Prostate gland (tissue), 2 donors: ENCODE results near the gene WNK2. TPM values are rescaled to one million over a fixed set of nuclear protein-coding genes. Genes with fewer than 3 reads are reported as not detected.

Source experiments
- DNase-seq: peaks from one replicate; pipeline ENCODE4 v3.0.0-alpha.2; 2019; ENCODE audit warnings: low spot score
- H3K27ac ChIP-seq, 2 donors: fragments of 200-600 bp; sonication (generic); 2 replicates each; pipeline ENCODE4 v1.5.1; 2017 to 2019
- H3K27me3 ChIP-seq: fragments of 200-600 bp; sonication (generic); replicated peaks from 2 replicates; pipeline ENCODE4 v1.5.1; 2019; ENCODE audit not compliant: insufficient read depth
- H3K36me3 ChIP-seq, 2 donors: fragments of 200-600 bp; sonication (generic); 1 replicate in 1 of 2; 2 replicates in 1 of 2; pipeline versions ENCODE4 v1.5.1 to v1.8.1; 2017 to 2019
- H3K4me1 ChIP-seq: fragments of 200-600 bp; sonication (generic); replicated peaks from 2 replicates; pipeline ENCODE4 v1.5.1; 2019
- H3K4me3 ChIP-seq, 2 donors: fragments of 200-600 bp; sonication (generic); 2 replicates each; pipeline ENCODE4 v1.5.1; 2017 to 2019
- H3K9me3 ChIP-seq: fragments of 200-600 bp; sonication (generic); 2 replicates; pipeline ENCODE4 v1.5.1; 2017
- CTCF ChIP-seq, 4 experiments: fragments of 200-600 bp in 2 of 4; fragments of 450-650 bp in 2 of 4; sonication (generic) in 2 of 4; IDR thresholded peaks; 1 replicate in 3 of 4; 2 replicates in 1 of 4; pipeline ENCODE4 v1.5.1; 2016 to 2019; ENCODE audit warnings: antibody characterized with exemption in 4 of 4, mild to moderate bottlenecking in 2 of 4, moderate library complexity in 2 of 4
- POLR2A ChIP-seq: fragments of 450-650 bp; IDR thresholded peaks from one replicate; pipeline ENCODE4 v1.6.1; 2016; ENCODE audit warnings: antibody characterized with exemption, mild to moderate bottlenecking
- POLR2AphosphoS5 ChIP-seq: sonication (generic); formaldehyde crosslinking; IDR thresholded peaks from one replicate; pipeline ENCODE4 v1.6.1; 2017; ENCODE audit warnings: antibody characterized with exemption
- WGBS: methylation state at CpG from one replicate; pipeline ENCODE4 v1.1.5; 2018; 5-methylcytosine and 5-hydroxymethylcytosine counted together
- intact Hi-C: fragments of 100-400 bp; cut with DNase I; formaldehyde crosslinking; loops from one replicate; pipeline ENCODE4 v1.14.2; 2022
- total RNA-seq, 2 donors: library from RNA; depleted of rRNA; stranded (reverse); fragments of >200 nt; gene quantifications; one replicate each; pipeline ENCODE4 v1.1.0, GENCODE V29; 2016

The WNK2 gene
- total RNA-seq, 2 donors from 2014 or later = 77.9 to 136 TPM

GRCh38 chr9:93156475-93157008, 27.4 kb upstream of the WNK2 start:
- Histone ChIP-seq H3K4me3 (no peak overlapping the region), H3K4me1 (no peaks in the 10 kb centered on the region), H3K36me3 (no peaks in the 10 kb centered on the region), H3K27me3 (no peaks in the 10 kb centered on the region), H3K9me3 (no peaks in the 10 kb centered on the region), H3K27ac (no peak overlapping the region)
- WGBS = 91% methylated on average over 11 of the region's 11 CpGs
- no peak for DNase-seq
- TF ChIP-seq POLR2AphosphoS5 = no peak
- TF ChIP-seq POLR2A = no peak
- no peak for TF ChIP-seq CTCF (IDR thresholded peaks at IDR 0.05)
- intact Hi-C loops = loop anchor here (10.0 kb wide), 1 partner anchor 408 kb away; no protein-coding TSS in a partner anchor

- peak; percentile 81 for DNase-seq
- no peak for TF ChIP-seq POLR2A
- TF ChIP-seq POLR2AphosphoS5 = peak; percentile 71
- TF ChIP-seq CTCF (IDR thresholded peaks at IDR 0.05) = peak; percentile 87 to 99 (median 94)
- 13% methylated on average over 19 of the region's 19 CpGs for WGBS
- intact Hi-C loops = loop anchor here (2.0 to 10.0 kb wide), 3 partner anchors 145 to 405 kb away; no protein-coding TSS in a partner anchor
- Histone ChIP-seq H3K27me3 (no peaks in the 10 kb centered on the region), H3K9me3 (no peaks in the 10 kb centered on the region), H3K4me1 (no peaks in the 10 kb centered on the region), H3K4me3 (no peak overlapping the region), H3K27ac (no peak overlapping the region), H3K36me3 (no peaks in the 10 kb centered on the region)
Measured at GRCh38 chr9:93159601-93160471, 24.1 kb upstream of the WNK2 start.

- Histone ChIP-seq H3K9me3 (no peaks in the 10 kb centered on the region), H3K27ac (no peak overlapping the region), H3K4me1 (no peaks in the 10 kb centered on the region), H3K4me3 (no peak overlapping the region), H3K36me3 (no peaks in the 10 kb centered on the region), H3K27me3 (no peaks in the 10 kb centered on the region)
- WGBS = 74% methylated on average over 11 of the region's 11 CpGs
- intact Hi-C loops = loop anchor here (2.0 to 10.0 kb wide), 2 partner anchors 143 to 157 kb away; no protein-coding TSS in a partner anchor
- DNase-seq = no peak
- TF ChIP-seq CTCF (IDR thresholded peaks at IDR 0.05) (no peak), POLR2AphosphoS5 (no peak), POLR2A (no peak)
Measured at GRCh38 chr9:93161786-93162562, 22.0 kb upstream of the WNK2 start.

- 91% methylated on average over 12 of the region's 13 CpGs for WGBS
- H3K27ac ChIP-seq = no peak overlapping the region
Measured at GRCh38 chr9:93164085-93164484, 19.9 kb upstream of the WNK2 start.

More at GRCh38 chr9:93164085-93164484, 19.9 kb upstream of the WNK2 start:
- H3K4me1 ChIP-seq = no peaks in the 10 kb centered on the region
- H3K36me3 ChIP-seq = no peaks in the 10 kb centered on the region
- H3K27me3 ChIP-seq = no peaks in the 10 kb centered on the region
- no peak for TF ChIP-seq POLR2A
- no peak for TF ChIP-seq POLR2AphosphoS5
- no peak for TF ChIP-seq CTCF (IDR thresholded peaks at IDR 0.05)
- no peak for DNase-seq
- H3K9me3 ChIP-seq = no peaks in the 10 kb centered on the region
- no peak overlapping the region for H3K4me3 ChIP-seq
- intact Hi-C loops = loop anchor here (10.0 kb wide), 1 partner anchor 159 kb away; no protein-coding TSS in a partner anchor
